ENCODE data around the gene INVS.
"Not testable (repeated sequence)": the region's sequence is repeated elsewhere in the genome, so short reads cannot be mapped to it uniquely, and the experiment has no call there.

The INVS gene

DNA sequence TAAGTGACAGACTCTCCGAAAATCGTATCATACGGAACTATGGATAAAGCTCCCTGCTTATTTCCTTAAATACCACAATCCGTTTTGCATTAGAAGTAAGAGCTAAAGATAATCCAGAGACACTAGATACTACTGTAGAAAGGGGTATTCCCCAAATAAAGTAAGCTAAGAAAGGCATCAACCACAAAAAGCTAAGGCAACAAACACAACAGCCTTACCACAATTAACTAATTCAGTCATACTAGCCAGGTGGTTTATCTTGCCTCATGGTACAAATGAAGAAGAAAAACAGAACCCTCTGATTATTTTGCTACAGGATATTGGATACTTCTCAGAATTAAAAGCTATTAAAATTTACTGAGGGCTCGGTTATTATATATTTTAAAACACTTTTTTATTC is 14.3 kb upstream of the INVS start:
- no peak for DNase-seq

DNA sequence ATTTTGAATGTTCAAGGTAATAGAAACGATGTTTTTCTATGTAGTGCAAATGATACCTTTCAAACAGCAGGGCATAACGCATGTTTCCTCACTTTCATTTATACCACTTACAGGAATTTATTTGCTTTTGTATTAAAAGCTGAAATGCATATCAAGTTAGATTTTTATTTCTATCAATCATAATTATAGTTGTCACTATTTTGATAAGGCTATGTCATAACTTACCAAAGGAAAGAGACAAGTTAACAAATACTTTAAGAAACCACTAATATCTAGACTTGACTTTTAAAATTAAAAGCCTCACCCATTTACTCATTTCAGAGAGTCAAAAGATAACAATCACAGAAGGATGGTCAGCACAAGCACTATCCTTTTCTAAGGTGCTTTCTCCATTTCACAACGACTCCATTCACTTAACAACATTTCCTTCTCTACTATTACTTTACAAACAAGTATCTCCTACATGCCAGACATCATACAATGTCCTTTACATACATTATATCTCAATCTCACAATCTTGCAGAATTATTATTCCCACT is 12.9 kb upstream of the INVS start:
- no peak for DNase-seq

DNA sequence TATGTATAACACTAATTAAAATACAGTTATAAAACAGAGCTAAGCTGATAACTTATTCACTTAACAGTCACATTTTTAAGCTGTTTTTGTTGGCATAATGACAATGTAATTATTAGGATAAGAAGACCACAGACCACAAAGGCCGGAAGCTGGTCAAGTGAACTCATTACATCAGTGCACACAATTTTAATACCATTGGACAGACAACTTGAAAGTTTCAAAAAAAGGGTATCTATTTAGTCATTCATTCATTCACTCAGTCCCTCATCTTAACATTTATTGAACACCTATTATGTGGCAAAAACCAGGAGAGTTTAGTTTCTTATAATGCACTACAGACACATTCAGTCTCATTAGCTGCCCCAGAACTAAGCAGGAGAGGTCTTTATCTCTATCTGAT is 11.8 kb upstream of the INVS start:
- no peak for DNase-seq

DNA sequence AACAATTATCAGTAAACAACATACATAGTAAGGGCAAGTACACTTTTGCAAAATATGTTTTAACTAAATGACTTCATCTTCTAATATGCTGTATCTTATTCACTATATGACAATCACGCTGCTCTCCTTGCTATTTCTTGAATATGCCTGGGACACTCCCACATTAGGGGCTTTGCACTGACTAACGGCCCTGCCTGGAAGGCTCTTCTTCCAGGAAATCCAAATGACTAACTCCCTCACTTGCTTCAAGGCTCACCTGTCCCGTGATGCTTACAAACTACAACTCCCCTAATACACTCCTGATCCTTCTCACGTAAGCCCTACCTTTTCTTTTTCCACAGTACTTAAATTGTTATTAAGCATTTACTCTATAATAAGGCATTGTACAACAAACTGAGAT is 10.8 kb upstream of the INVS start:
- DNase-seq: no peak

DNA sequence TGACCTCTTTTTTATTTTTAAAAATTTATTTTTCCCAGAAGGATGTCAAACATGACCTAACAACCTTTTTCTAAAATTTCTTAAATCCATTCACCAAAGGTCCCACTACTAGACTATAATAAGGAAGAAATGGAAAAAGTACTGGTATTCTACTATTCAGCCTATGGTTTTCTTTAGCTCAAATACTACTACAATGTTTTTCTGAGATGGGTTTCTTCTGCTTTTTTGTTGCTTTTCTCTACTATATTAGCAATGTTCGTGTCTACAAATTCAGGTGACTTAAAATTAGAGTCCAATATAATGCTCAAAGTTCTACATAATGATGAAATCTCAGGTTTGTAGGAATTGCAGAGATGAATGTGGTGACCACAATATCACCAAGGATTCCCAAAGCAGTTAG is 8.2 kb upstream of the INVS start:
- DNase-seq: no peak

DNA sequence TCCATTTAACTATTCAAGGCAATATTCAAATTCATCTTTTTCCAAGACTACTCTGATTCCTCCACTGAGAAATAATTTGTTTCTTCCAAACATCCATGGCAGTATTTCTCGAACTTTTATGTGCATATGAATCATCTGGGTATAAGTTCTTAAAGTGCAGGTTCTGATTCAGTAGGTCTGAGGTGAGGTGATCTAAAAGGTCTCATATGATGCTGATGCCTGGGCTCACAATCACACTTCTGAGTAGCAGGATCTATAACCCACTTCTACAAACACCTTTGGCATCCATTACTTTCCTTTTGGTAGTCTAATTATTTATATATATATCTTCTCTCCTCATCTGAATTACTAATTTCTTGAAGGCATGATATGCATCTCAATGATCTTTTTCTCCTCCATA is 7.4 kb upstream of the INVS start:
- DNase-seq: no peak

DNA sequence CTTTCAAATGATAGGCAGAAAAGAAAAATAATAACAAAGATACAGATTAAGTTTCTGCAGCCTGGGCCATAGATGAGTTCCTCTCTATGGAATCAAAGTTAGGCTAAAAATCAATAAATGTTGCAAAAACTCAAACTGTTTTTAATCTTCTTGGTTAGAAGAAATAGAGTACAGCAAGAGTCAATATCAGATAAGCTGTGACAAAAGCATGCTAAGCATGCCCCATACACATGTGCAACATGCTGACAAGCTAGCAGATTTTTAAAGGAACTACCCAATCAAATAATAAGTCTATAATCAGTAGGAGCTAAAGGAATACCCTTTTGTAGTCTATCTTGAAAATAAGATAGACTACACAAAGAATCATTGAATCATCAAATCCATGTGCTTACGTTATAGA is 7.0 kb upstream of the INVS start:
- DNase-seq: no peak

DNA sequence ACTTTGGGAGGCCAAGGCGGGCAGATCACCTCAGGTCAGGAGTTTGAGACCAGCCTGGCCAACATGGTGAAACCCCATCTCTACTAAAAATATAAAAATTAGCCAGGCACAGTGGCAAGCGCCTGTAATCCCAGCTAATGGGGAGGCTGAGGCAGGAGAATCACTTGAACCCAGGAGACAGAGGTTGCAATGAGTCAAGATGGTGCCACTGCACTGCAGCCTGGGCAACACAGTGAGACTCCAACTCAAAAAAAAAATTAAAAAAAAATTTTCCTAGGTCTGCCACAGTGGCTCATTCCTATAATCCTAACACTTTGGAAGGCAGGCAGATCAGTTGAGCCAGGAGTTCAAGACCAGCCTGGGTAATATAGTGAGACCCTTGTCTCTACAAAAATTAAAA is 4.6 kb upstream of the INVS start:
- not testable (repeated sequence) for DNase-seq

DNA sequence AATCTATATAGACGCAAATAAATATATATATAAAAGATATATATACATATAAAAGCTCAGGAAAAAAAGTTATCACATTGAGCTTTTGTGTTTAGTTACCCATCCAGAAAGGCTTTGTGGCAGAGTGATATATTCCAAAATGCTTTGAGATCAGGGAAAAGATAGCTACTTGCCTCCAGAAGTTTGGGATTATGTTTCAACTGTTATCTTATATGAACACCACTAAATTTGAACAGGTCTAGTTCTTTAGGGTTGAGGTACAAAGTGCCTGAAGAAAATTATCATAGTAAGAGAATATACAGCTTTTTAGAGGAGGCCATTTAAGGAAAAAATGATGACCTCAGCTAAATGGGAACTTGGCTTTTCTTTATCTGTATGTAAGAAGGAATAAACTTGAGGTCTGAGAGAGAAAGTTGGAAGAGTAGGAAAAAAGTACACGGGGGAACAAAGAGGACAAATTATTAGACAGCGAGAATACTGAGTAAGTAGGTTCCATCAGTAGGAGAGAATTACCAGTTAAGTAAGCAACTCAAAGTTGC is 2.6 kb upstream of the INVS start:
- DNase-seq: no peak

DNA sequence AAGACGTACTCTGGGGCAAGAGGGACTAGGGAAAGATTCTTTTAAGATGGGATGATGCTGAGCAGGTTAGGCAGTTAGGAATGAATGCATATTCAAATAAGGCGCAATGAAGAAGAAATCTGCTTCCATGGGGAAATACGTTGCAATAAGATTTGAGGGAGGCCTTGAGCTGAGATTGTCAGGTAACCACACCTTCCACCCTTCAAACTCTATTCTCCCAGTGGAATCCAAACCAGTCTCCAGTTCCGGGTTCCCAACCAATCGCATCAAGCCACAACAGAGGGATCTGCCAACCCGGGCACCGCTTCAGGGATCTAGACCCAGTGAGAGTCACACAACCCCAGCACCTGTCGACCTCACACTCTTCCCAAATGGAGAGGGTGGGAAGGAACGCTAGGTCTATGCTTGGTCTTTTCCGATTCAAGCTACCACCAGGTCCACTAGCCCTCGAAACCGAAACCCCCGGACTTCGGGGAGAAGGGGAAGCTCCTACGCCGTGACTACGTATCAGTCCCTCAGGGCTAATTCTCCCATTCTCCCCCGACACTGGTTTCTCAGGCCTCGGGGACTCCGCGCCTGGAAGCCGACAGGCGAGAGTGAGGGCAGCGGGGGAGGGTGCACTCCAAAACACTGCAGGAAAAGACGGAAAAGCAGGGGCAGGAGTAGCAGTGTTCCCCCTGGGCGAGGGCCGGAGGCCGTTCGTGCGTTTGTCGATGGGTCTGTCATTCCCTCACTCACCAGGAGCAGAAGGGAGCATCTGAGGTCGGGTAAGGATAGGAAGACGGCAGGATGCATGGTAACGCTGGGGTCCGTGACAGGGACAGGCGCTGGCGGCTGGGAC is 777 bp upstream of the INVS start:
- DNase-seq: peak; percentile 3

DNA sequence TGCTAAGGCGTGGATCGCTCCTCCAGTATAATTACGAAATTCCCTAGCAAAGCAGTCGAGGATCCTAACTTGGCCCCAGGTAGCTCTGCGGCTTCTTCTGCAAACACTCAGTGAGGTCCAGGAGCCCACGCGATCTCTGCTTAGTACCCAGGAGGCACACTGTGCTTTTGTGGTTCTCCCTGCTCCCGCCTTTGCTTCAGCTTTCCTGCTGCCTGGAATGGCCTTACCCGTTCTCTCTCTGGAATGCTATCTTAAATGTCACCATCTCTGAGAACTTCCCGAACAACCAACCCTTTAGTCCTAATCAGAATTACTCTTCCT is 639 bp downstream of the INVS start:
- no peak for DNase-seq

DNA sequence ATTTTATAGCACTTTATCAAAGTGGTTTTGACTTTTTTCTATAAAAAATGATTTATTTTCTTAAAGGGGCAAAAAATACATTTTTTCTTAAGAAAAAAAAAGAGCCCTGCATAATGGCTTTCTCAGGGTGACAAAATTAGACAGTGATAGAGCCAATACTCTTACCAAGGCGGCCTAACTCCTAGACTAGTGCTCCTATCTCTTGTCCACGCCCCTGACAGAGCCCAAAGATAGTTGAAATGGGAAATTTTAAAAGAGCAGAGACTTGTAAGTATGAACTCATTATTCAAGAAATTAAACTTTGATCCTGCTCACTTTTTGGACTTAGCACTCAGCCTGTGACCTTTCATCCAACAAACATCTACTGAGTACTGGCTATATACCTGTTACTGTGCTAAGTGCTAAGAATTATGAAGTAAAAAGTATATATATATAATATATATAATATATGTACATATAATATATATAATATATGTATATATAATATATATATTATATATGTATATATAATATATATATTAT is 1.2 kb downstream of the INVS start:
- no peak for DNase-seq

DNA sequence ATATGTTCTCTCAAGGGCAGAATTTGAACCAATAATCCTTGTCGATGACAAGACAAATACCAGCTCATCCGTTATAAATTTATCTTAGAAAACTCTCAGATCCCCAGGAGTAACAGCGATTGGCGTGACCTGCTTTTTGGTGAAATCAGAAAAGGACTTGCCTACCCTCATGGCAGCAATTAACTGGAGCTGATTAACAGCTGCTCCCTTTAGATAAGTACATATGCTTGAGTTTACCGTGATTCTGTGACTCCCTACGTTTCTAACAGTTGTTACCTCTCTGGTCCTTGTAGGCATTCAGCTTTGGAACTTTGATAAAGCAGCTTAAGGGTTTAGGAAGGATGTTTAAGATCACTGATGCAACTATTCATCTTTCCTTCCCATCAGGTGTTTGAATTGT is 2.6 kb downstream of the INVS start:
- DNase-seq: no peak

DNA sequence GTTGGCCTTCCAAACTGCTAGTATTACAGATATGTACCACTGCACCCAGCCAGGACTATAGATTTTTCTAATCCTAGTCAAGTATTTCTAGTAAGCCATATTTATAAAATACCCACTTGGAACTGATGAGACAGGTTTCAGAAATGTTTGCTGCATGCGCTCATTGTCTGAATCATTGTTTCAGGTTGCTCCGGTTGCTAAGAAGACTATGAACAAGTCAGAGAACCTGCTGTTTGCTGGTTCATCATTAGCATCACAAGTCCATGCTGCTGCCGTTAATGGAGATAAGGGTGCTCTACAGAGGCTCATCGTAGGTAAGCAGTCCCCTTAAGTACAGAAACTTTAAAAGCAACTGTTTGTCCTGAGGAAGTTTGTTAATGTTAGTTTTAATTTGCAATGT is 5.3 kb downstream of the INVS start:
- DNase-seq: no peak

DNA sequence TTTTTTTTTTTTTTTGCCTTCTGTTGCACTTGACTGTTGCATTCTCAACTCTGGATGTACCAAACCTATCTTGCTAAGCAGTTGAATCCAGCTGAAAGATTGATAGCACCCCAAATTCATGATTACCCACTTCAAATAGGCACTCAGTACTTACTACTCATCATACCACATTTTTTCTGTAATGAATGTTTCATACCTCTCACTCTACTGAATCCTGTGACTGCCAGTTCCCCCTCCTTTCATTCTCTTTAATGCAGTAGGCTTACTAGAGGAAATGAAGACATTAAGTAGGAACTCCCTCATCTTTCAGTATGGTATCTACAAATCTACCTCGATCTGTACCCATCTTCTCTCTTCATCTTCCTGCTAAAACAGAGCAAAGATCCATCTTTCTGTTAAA is 6.8 kb downstream of the INVS start:
- DNase-seq: no peak

DNA sequence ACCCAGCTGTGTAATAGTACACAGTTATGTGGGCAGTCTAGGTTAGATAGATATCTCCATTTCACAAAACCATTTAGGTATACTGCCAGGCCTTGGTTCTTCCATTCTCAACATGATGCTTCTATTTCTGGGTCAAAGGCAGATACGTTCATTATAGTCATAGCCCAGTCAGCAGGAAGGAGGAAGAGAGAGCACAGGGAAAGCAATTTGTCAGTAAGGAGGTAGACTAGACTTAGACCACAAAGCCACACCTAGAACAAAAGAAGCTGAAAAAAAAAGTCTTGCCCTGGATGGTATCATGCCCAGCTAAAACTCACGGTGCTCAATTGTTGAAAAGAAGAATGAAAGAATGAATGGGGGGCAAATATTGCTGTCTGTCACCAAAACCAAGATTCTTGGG is 7.6 kb downstream of the INVS start:
- no peak for DNase-seq

DNA sequence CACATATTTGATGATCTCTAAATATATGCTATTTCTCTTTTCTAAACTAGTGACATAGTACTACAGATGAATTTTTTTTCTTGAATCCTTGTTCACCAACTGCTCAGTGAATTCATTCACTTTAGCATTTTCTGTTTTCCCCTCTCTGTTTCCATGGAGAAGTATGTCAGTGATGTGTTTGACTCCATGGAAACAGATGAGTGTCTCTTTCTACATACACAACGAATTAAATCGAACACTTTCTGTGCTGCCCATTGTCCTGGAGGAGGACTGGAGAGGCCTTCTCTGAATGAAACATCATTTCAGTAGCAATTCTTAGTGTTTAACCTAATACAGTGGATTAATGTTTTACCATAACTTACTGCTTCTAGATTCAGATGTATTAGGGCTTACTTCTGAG is 9.5 kb downstream of the INVS start:
- no peak for DNase-seq

DNA sequence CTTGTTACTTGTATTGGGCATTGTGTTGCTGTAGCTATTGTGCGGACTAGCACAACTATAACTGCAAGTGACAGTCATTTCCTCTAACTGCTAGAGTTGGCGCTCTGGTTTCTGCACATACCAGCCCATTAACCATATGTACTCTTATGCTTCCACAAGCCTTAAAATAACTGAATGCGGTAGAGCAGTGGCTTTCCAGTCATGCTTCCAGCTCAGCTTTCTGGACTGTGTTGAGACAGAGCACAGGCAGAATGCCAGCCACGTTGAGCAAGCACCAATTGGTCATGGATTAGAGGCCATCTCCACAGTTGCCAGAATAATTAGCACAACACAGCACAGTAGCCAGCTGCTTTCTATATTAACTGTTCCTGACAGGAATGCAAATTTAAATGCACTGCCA is 12.2 kb downstream of the INVS start:
- DNase-seq: peak; percentile 43

DNA sequence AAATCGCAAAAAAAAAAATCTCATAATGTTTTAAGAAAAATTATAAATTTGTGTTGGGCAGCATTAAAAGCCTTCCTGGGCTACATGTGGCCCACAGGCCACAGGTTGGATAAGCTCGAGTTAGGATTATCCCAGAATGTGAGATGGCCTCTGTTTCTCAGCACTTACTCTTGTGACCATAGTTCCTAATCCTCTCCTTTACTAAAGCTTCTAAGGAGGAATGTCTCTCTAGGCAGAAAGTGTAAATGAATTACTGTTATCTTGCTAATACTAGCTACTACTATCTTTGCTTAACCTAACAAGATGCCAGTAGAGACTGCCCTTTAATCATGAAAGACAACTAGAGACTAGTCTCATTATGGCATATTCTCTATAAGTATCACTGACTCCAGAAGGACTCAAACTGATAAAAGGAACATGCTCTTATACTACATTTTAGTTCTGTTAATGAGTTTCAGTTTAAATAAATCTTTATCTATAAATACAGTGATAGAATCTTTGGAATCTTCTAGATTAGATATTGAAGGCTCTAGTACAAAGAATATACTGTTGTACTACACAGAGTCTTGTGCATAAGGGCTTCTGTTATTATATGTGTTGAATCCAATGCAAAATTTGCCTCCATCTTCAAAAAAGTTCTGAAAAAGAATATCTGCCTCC is 13.8 kb downstream of the INVS start:
- DNase-seq: no peak

DNA sequence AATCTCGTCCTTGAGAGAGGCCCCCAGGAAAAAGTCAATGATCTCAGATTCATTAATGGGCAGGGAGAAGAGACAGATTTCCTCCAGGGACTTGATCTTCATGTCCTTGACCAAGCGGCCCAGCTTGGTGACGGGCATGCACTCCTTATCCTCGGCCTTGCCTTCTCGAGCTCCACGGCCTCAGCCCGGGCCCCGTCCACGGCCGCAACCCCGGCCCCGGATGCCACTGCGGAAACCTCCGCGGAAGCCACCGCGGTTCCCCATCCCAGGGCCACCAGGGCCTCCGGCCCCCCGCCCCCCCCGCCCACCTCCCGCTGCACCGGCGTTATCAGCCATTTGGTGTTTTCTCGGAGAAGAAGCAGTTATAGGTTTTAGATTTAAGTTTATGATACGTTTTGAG is 18.3 kb downstream of the INVS start:
- DNase-seq: no peak

DNA sequence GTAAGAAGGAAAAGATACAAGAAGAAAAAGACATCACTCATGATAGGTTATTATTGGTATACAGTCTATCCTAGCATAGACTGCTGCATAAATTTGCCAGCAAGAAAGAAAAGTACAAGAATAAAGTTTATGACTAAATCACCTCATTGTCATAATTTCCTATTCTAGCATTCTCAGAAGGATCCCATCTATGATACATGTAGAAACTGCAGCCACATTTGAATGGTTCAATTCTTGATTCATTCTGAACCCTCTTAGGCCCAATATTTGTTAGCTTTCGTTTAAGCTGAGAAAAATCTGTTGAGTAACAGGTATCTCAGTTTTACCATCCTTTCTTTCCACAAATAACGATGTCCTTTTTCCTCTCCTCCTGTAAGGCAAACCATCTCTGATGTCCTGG is 21.2 kb downstream of the INVS start:
- DNase-seq: no peak

DNA sequence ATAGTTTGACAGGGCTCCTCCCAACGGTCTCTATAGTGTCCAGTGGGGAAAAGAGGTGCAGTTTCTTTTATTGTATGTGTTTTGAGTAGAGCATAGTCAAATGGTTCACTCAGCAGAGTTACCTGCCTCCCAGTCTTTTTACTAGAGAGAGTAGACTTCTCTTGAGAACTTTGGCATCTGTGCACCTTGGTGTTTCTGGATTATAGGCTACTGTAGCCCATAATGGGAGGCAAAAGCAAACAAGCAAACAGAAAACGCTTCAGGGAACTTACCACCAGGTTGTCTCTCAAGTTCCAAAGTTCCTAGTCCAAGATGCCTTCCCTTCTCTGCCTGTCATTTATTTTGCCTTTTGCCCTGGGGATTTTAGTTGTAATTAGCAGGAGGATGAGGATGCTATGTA is 26.2 kb downstream of the INVS start:
- DNase-seq: no peak

DNA sequence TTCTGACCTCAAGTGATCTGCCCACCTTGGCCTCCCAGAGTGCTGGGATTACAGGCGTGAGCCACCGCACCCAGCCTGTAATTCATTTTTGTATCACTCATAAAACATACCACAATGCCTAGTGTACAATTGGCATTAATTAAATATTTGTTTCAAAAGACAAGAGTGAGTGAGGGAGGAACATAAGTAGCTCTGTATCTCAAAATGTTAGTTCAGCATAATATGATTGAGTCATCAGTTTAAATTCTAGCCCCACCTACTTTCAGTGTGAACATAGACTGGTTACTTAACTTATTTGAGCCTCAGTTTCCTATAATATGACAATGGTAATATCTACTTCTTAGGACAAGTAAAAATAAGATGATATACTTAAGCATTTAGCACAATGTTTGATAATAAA is 26.9 kb downstream of the INVS start:
- no peak for DNase-seq

DNA sequence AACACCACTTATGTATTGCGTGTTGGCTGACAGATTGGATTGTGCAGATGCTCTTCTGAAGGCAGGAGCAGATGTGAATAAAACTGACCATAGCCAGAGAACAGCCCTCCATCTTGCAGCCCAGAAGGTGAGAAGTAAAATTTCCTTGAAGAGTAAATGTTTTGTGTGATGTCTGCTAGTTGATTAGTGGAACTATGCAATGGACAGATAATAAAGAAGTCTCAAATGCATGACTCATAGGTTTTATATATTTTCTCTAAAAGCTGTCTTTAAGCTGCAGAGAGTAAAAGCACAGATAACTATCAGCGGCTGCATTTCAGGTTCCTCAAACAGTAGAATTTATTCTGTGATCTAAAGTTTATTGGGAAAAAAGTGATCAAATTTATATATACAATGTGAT is 27.4 kb downstream of the INVS start:
- no peak for DNase-seq
